GM19099 (cell line): ENCODE data around the gene APLP1.

Source experiments
- POLR2A ChIP-seq: IDR thresholded peaks from 3 replicates; pipeline ENCODE4 v1.6.1; 2011; ENCODE audit warnings: low read depth; ENCODE audit not compliant: insufficient read length; ENCODE audit errors: extremely low read depth

Gene APLP1

GRCh38 chr19:35868172-35868822, at the start of gene APLP1:
Gene APLP1 (plus strand): TSS chr19:35868574. CDS start chr19:35868637, 63 bp downstream.
- no peak for TF ChIP-seq POLR2A

GRCh38 chr19:35822579-35822978, 45.8 kb upstream of the APLP1 start:
- no peak for TF ChIP-seq POLR2A

- TF ChIP-seq POLR2A, result no peak
Observed at GRCh38 chr19:35824150-35824549, 44.2 kb upstream of the APLP1 start.

- no peak for TF ChIP-seq POLR2A
Observed at GRCh38 chr19:35828692-35829301, 39.6 kb upstream of the APLP1 start.

- TF ChIP-seq POLR2A, result no peak
Observed at GRCh38 chr19:35830986-35831385, 37.4 kb upstream of the APLP1 start.

GRCh38 chr19:35832054-35832453, 36.3 kb upstream of the APLP1 start:
- TF ChIP-seq POLR2A, result no peak

- TF ChIP-seq POLR2A, result no peak
Observed at GRCh38 chr19:35833972-35834371, 34.4 kb upstream of the APLP1 start.

- no peak for TF ChIP-seq POLR2A
Observed at GRCh38 chr19:35841961-35842595, 26.3 kb upstream of the APLP1 start.

- no peak for TF ChIP-seq POLR2A
Observed at GRCh38 chr19:35842666-35843272, 25.6 kb upstream of the APLP1 start.

- no peak for TF ChIP-seq POLR2A
Observed at GRCh38 chr19:35843676-35844481, 24.5 kb upstream of the APLP1 start.

GRCh38 chr19:35844482-35845214, 23.7 kb upstream of the APLP1 start:
- no peak for TF ChIP-seq POLR2A

GRCh38 chr19:35845215-35846037, 22.9 kb upstream of the APLP1 start:
- TF ChIP-seq POLR2A, result no peak

- TF ChIP-seq POLR2A, result no peak
Observed at GRCh38 chr19:35846038-35846668, 22.2 kb upstream of the APLP1 start.
